NB4 (cell line): ENCODE results near the gene SRPX2.

ENCODE experiments used
- DNase-seq: peaks from one replicate; pipeline ENCODE4 v3.0.0; 2010; ENCODE audit warnings: low read depth
- H3K4me3 ChIP-seq: one replicate; pipeline ENCODE4 v1.5.1; 2011; ENCODE audit warnings: mild to moderate bottlenecking, low read depth, low read length, moderate library complexity
- CTCF ChIP-seq: IDR thresholded peaks from one replicate; pipeline ENCODE4 v1.5.1; 2012; ENCODE audit warnings: low read depth, low read length
- MAX ChIP-seq: IDR thresholded peaks from 2 replicates; pipeline ENCODE4 v1.6.1; 2011; ENCODE audit warnings: low read depth, low read length
- MYC ChIP-seq: IDR thresholded peaks from 2 replicates; pipeline ENCODE4 v1.6.1; 2011; ENCODE audit warnings: low read depth, low read length
- POLR2A ChIP-seq: IDR thresholded peaks from 2 replicates; pipeline ENCODE4 v1.6.1; 2011; ENCODE audit warnings: mild to moderate bottlenecking; ENCODE audit not compliant: insufficient read length; ENCODE audit errors: extremely low read depth

SRPX2 gene

GRCh38 chrX:100606753-100607152, 37.2 kb upstream of the SRPX2 start:
- peak; percentile 33 for DNase-seq
- no peak overlapping the region for H3K4me3 ChIP-seq
- TF ChIP-seq MAX (no peak), MYC (no peak), POLR2A (no peak), CTCF (no peak)

GRCh38 chrX:100609591-100609990, 34.4 kb upstream of the SRPX2 start:
- DNase-seq: no peak
- TF ChIP-seq CTCF (no peak), MYC (no peak), MAX (no peak), POLR2A (no peak)
- H3K4me3 ChIP-seq: no peak overlapping the region

GRCh38 chrX:100611951-100612350, 32.0 kb upstream of the SRPX2 start:
- TF ChIP-seq MYC (no peak), CTCF (no peak), POLR2A (no peak), MAX (no peak)
- no peak overlapping the region for H3K4me3 ChIP-seq
- no peak for DNase-seq

GRCh38 chrX:100615005-100615404, 29.0 kb upstream of the SRPX2 start:
- TF ChIP-seq POLR2A (no peak), MYC (no peak), CTCF (peak; percentile 30)
- no peak overlapping the region for H3K4me3 ChIP-seq
- peak; percentile 3 for DNase-seq

- no peak for DNase-seq
Observed at GRCh38 chrX:100623001-100623400, 21.0 kb upstream of the SRPX2 start.

More at GRCh38 chrX:100623001-100623400, 21.0 kb upstream of the SRPX2 start:
- TF ChIP-seq POLR2A (no peak), CTCF (no peak), MYC (no peak), MAX (no peak)
- H3K4me3 ChIP-seq: no peak overlapping the region
